ENCODE results near the gene TAF1B. TPM values are rescaled to one million over a fixed set of nuclear protein-coding genes. Genes with fewer than 3 reads are reported as not detected.

The TAF1B gene
- total RNA-seq, 2 donors from 2014 or later: 8.8 to 13.0 TPM

GRCh38 chr2:9811216-9811615 is 32.1 kb upstream of the TAF1B start:
- no peaks in the 10 kb centered on the region for H3K36me3 ChIP-seq
- H3K4me3 ChIP-seq: no peak overlapping the region
- DNase-seq: no peak
- no peak overlapping the region for H3K27ac ChIP-seq
- peaks cover 11% of the 10 kb centered on the region for H3K4me1 ChIP-seq
- intact Hi-C loops (cut with DNase I): loop anchor here (5.0 to 10.0 kb wide), 2 partner anchors 144 to 236 kb away; partner anchors contain the start of gene GRHL1
- no peaks in the 10 kb centered on the region for H3K27me3 ChIP-seq
- no peak overlapping the region for H3K9ac ChIP-seq (ENCODE audit: low read depth in 2 of 2, low read length in 2 of 2)
- no peak for TF ChIP-seq CTCF (IDR thresholded peaks at IDR 0.05)
- no peaks in the 10 kb centered on the region for H3K9me3 ChIP-seq

GRCh38 chr2:9811679-9812511 is 31.4 kb upstream of the TAF1B start:
- no peaks in the 10 kb centered on the region for H3K36me3 ChIP-seq
- no peak overlapping the region for H3K9ac ChIP-seq (ENCODE audit: low read depth in 2 of 2, low read length in 2 of 2)
- H3K4me3 ChIP-seq: no peak overlapping the region
- no peak for TF ChIP-seq CTCF (IDR thresholded peaks at IDR 0.05)
- intact Hi-C loops (cut with DNase I): loop anchor here (5.0 to 10.0 kb wide), 2 partner anchors 143 to 235 kb away; partner anchors contain the start of gene GRHL1
- no peaks in the 10 kb centered on the region for H3K9me3 ChIP-seq
- no peak for DNase-seq
- H3K27ac ChIP-seq: no peak overlapping the region
- H3K4me1 ChIP-seq: peaks cover 11% of the 10 kb centered on the region
- no peaks in the 10 kb centered on the region for H3K27me3 ChIP-seq

- Histone ChIP-seq H3K4me1 (peaks cover 11% of the 10 kb centered on the region), H3K27ac (no peak overlapping the region), H3K4me3 (no peak overlapping the region), H3K9ac (ENCODE audit: low read depth in 2 of 2, low read length in 2 of 2) (no peak overlapping the region), H3K36me3 (no peaks in the 10 kb centered on the region), H3K27me3 (no peaks in the 10 kb centered on the region), H3K9me3 (no peaks in the 10 kb centered on the region)
- DNase-seq: no peak
- no peak for TF ChIP-seq CTCF (IDR thresholded peaks at IDR 0.05)
- intact Hi-C loops (cut with DNase I): loop anchor here (5.0 to 10.0 kb wide), 2 partner anchors 142 to 234 kb away; partner anchors contain the start of gene GRHL1
These were observed 30.3 kb upstream of the TAF1B start for GRCh38 chr2:9812945-9813311.

GRCh38 chr2:9813312-9814128 is 29.8 kb upstream of the TAF1B start:
- peak; percentile 73 for DNase-seq
- H3K9me3 ChIP-seq: no peaks in the 10 kb centered on the region
- H3K9ac ChIP-seq (ENCODE audit: low read depth in 2 of 2, low read length in 2 of 2): no peak overlapping the region
- H3K27ac ChIP-seq: no peak overlapping the region
- intact Hi-C loops (cut with DNase I): loop anchor here (1.0 to 10.0 kb wide), 3 partner anchors 28 to 234 kb away; partner anchors contain the start of gene GRHL1
- no peaks in the 10 kb centered on the region for H3K27me3 ChIP-seq
- peaks cover 11% of the 10 kb centered on the region for H3K4me1 ChIP-seq
- TF ChIP-seq CTCF (IDR thresholded peaks at IDR 0.05): peak; percentile 96
- no peaks in the 10 kb centered on the region for H3K36me3 ChIP-seq
- no peak overlapping the region for H3K4me3 ChIP-seq

- intact Hi-C loops (cut with DNase I): loop anchor here (1.0 to 10.0 kb wide), 3 partner anchors 27 to 233 kb away; partner anchors contain the start of gene GRHL1
- Histone ChIP-seq H3K4me1 (peaks cover 6% of the 10 kb centered on the region), H3K36me3 (no peaks in the 10 kb centered on the region), H3K27ac (no peak overlapping the region), H3K27me3 (no peaks in the 10 kb centered on the region), H3K4me3 (no peak overlapping the region), H3K9me3 (no peaks in the 10 kb centered on the region), H3K9ac (ENCODE audit: low read depth in 2 of 2, low read length in 2 of 2) (no peak overlapping the region)
- no peak for DNase-seq
- peak; percentile 13 for TF ChIP-seq CTCF (IDR thresholded peaks at IDR 0.05)
These were observed 29.0 kb upstream of the TAF1B start for GRCh38 chr2:9814129-9814868.
